ENCODE measurements around the gene LRRC46.

The LRRC46 gene

GRCh38 chr17:47839071-47839470 is 7.6 kb downstream of the LRRC46 start:
- no peak for TF ChIP-seq CTCF (IDR thresholded peaks at IDR 0.05; ENCODE audit: low read depth, low read length, missing control alignments)
- no peak overlapping the region for H3K4me3 ChIP-seq (replicated peaks; ENCODE audit: low read depth, low read length)
- DNase-seq (ENCODE audit: extremely low read depth, low read depth), result no peak

GRCh38 chr17:47840001-47840741 is 8.7 kb downstream of the LRRC46 start:
- DNase-seq (ENCODE audit: extremely low read depth, low read depth), result no peak
- TF ChIP-seq CTCF (IDR thresholded peaks at IDR 0.05; ENCODE audit: low read depth, low read length, missing control alignments), result no peak
- peak overlapping the region; percentile 75 for H3K4me3 ChIP-seq (replicated peaks; ENCODE audit: low read depth, low read length)

- H3K4me3 ChIP-seq (replicated peaks; ENCODE audit: low read depth, low read length), result peak within 1 kb of the TSS; percentile 75
- peak; percentile 38 for DNase-seq (ENCODE audit: extremely low read depth, low read depth)
- TF ChIP-seq CTCF (IDR thresholded peaks at IDR 0.05; ENCODE audit: low read depth, low read length, missing control alignments), result peak; percentile 93
Observed at GRCh38 chr17:47840742-47841487, 9.4 kb downstream of the LRRC46 start, which contains the start of gene SCRN2. SCRN2 (minus strand) TSS chr17:47841273; CDS start chr17:47840843, 430 bp downstream.

GRCh38 chr17:47841488-47842291 is 10.2 kb downstream of the LRRC46 start:
- no peak for TF ChIP-seq CTCF (IDR thresholded peaks at IDR 0.05; ENCODE audit: low read depth, low read length, missing control alignments)
- DNase-seq (ENCODE audit: extremely low read depth, low read depth), result no peak
- H3K4me3 ChIP-seq (replicated peaks; ENCODE audit: low read depth, low read length), result peak overlapping the region; percentile 75

- no peak for DNase-seq (ENCODE audit: extremely low read depth, low read depth)
- TF ChIP-seq CTCF (IDR thresholded peaks at IDR 0.05; ENCODE audit: low read depth, low read length, missing control alignments), result no peak
- H3K4me3 ChIP-seq (replicated peaks; ENCODE audit: low read depth, low read length), result no peak overlapping the region
Observed at GRCh38 chr17:47843391-47843730, 11.9 kb downstream of the LRRC46 start.

GRCh38 chr17:47844227-47844626 is 12.8 kb downstream of the LRRC46 start:
- no peak for TF ChIP-seq CTCF (IDR thresholded peaks at IDR 0.05; ENCODE audit: low read depth, low read length, missing control alignments)
- H3K4me3 ChIP-seq (replicated peaks; ENCODE audit: low read depth, low read length), result no peak overlapping the region
- no peak for DNase-seq (ENCODE audit: extremely low read depth, low read depth)
